Osteocyte (in vitro differentiated cells): ENCODE data around the gene NPPB. TPM values are rescaled to one million over a fixed set of nuclear protein-coding genes. Genes with fewer than 3 reads are reported as not detected.

Experiments used
- DNase-seq: peaks from one replicate; pipeline ENCODE4 v3.0.0; 2021; ENCODE audit warnings: mixed read lengths; ENCODE audit not compliant: unreplicated experiment; ENCODE audit errors: extremely low spot score
- H3K27ac Mint-ChIP-seq: one replicate; pipeline ENCODE4 v1.8.0; 2021; ENCODE audit warnings: mild to moderate bottlenecking, mixed read lengths; ENCODE audit not compliant: unreplicated experiment
- H3K27me3 Mint-ChIP-seq: one replicate; pipeline ENCODE4 v1.8.0; 2021; ENCODE audit warnings: mixed read lengths; ENCODE audit not compliant: unreplicated experiment
- H3K36me3 Mint-ChIP-seq: one replicate; pipeline ENCODE4 v1.8.0; 2021; ENCODE audit warnings: mixed read lengths; ENCODE audit not compliant: unreplicated experiment
- H3K4me1 Mint-ChIP-seq: one replicate; pipeline ENCODE4 v1.8.0; 2021; ENCODE audit warnings: mixed read lengths; ENCODE audit not compliant: unreplicated experiment
- H3K4me3 Mint-ChIP-seq: one replicate; pipeline ENCODE4 v1.8.0; 2021; ENCODE audit warnings: mild to moderate bottlenecking, moderate library complexity, mixed read lengths; ENCODE audit not compliant: unreplicated experiment
- H3K9me3 Mint-ChIP-seq: one replicate; pipeline ENCODE4 v1.8.0; 2021; ENCODE audit warnings: mixed read lengths; ENCODE audit not compliant: unreplicated experiment
- total RNA-seq: library from RNA; stranded (reverse); gene quantifications from 2 replicates; pipeline ENCODE4 v1.2.1, GENCODE V29; 2021
- TF ChIP-seq, protein P1 (sequence below): fragments of 200-600 bp; sonication (generic); IDR thresholded peaks from 2 replicates; pipeline ENCODE4 v1.5.0; 2021; ENCODE audit warnings: antibody characterized with exemption, mild to moderate bottlenecking, moderate library complexity

NPPB gene
- total RNA-seq, 1 donor from 2014 or later = not detected

DNA sequence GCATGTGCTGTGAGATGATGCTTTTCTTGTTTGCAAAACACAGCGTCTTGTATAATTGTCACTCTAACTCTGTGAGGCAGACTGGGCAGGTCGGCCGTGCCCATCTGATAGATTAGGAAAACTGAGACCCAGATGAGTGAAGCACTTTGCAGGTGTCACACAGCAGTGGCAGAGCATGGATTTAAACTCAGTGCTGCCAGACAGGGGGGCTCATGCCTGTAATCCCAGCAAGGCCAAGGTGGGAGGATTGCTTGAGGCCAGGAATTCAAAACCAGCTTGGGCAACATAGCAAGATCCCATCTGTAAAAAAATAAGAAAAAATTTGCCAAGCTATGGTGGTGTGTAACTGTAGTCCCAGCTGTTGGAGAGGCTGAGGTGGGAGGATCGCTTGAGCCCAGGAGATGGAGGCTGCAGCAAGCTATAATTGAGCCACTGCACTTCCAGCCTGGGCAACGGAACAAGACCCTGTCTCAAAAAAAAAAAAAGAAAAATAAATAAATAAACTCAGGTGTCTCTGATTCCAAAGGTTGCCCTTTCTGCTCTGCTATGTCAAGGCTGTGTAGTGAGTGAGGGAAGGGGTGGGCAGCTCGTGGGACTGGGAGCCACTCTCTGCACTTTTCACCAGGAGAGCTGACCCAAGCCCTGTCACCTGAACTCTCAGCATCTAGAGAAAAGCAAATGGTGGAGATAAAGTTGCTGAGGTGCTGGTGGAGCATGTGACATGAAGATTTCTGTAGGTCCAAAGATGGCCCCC, 32.9 kb upstream of the NPPB start:
- no peaks in the 10 kb centered on the region for H3K4me1 Mint-ChIP-seq
- H3K4me3 Mint-ChIP-seq = no peak overlapping the region
- H3K27me3 Mint-ChIP-seq = peaks cover 11% of the 10 kb centered on the region
- no peaks in the 10 kb centered on the region for H3K36me3 Mint-ChIP-seq
- TF ChIP-seq, protein P1, sequence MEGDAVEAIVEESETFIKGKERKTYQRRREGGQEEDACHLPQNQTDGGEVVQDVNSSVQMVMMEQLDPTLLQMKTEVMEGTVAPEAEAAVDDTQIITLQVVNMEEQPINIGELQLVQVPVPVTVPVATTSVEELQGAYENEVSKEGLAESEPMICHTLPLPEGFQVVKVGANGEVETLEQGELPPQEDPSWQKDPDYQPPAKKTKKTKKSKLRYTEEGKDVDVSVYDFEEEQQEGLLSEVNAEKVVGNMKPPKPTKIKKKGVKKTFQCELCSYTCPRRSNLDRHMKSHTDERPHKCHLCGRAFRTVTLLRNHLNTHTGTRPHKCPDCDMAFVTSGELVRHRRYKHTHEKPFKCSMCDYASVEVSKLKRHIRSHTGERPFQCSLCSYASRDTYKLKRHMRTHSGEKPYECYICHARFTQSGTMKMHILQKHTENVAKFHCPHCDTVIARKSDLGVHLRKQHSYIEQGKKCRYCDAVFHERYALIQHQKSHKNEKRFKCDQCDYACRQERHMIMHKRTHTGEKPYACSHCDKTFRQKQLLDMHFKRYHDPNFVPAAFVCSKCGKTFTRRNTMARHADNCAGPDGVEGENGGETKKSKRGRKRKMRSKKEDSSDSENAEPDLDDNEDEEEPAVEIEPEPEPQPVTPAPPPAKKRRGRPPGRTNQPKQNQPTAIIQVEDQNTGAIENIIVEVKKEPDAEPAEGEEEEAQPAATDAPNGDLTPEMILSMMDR = no peak
- H3K27ac Mint-ChIP-seq = no peak overlapping the region
- no peak for DNase-seq
- no peaks in the 10 kb centered on the region for H3K9me3 Mint-ChIP-seq

DNA sequence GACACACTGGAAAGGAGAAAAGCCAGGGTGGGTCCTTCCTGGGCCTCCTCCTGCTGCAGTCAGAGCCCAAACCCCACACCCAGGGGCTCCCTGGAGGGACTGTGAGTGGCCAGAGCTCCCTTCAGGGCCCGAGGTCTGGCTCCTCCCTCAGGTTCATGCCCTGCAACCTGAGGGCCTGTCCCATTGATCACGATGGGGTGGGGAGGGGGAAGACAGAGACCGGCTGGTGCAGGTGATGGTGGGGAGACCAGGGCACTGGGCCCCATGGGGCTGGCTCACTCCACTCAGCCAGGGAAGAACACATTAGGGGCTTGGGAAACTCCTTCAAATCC, 30.1 kb upstream of the NPPB start:
- H3K27ac Mint-ChIP-seq = no peak overlapping the region
- H3K4me1 Mint-ChIP-seq = no peaks in the 10 kb centered on the region
- TF ChIP-seq, protein P1 = no peak
- DNase-seq = no peak
- peaks cover 8% of the 10 kb centered on the region for H3K27me3 Mint-ChIP-seq
- H3K4me3 Mint-ChIP-seq = no peak overlapping the region
- no peaks in the 10 kb centered on the region for H3K36me3 Mint-ChIP-seq
- no peaks in the 10 kb centered on the region for H3K9me3 Mint-ChIP-seq

DNA sequence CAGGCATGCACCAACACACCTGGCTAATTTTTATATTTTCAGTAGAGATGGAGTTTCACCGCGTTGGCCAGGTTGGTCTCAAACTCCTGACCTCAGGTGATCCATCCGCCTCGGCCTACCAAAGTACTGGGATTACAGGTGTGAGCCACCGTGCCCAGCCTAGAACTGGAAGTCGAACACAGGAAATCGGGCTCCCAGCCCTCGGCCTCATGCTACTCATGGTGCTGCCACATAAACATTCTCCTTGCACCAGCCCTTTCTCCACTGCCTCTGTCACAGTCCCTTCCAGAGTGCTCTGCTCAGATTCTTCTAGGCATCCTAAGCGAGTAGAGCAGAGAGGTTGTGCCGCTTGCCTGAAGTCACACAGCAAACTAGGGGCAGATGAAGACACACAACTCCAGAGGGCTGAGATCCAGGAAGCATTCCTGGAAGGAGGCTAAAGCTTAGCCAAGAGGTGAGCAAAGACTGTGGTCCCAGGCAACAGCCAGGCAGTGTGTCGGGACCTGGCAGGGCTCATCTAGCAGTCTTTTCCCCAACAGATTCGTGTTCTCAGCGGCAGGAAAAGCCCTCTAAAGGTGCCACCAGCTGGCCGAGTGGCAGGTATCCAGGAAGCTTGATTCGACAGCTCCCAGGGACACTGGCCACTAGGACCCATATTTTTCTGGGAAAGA, 29.6 kb upstream of the NPPB start:
- peaks cover 8% of the 10 kb centered on the region for H3K27me3 Mint-ChIP-seq
- H3K9me3 Mint-ChIP-seq = no peaks in the 10 kb centered on the region
- H3K4me1 Mint-ChIP-seq = peaks cover under 1% of the 10 kb centered on the region
- H3K36me3 Mint-ChIP-seq = no peaks in the 10 kb centered on the region
- no peak overlapping the region for H3K27ac Mint-ChIP-seq
- no peak for DNase-seq
- no peak overlapping the region for H3K4me3 Mint-ChIP-seq
- TF ChIP-seq, protein P1 = no peak

DNA sequence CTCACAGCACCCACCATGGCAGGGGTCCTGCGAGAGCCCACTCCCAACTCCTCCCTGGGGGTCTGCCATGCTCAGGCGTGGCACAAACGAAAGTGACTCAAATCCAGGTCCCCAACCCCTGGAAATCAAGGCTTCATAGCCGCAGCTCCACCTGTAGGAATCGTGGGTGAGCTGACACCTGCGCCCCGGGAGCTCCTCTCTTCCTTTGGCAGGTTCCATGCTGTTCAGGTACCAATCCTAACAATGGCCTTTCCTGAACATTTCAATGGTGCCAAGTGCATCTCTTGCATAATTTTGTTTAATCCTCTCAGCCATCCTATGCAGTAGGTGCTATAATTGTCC, 28.9 kb upstream of the NPPB start:
- Mint-ChIP-seq H3K36me3 (no peaks in the 10 kb centered on the region), H3K27ac (no peak overlapping the region), H3K27me3 (peaks cover 8% of the 10 kb centered on the region), H3K4me3 (no peak overlapping the region), H3K4me1 (peaks cover 5% of the 10 kb centered on the region), H3K9me3 (no peaks in the 10 kb centered on the region)
- DNase-seq = no peak
- TF ChIP-seq, protein P1 = no peak

DNA sequence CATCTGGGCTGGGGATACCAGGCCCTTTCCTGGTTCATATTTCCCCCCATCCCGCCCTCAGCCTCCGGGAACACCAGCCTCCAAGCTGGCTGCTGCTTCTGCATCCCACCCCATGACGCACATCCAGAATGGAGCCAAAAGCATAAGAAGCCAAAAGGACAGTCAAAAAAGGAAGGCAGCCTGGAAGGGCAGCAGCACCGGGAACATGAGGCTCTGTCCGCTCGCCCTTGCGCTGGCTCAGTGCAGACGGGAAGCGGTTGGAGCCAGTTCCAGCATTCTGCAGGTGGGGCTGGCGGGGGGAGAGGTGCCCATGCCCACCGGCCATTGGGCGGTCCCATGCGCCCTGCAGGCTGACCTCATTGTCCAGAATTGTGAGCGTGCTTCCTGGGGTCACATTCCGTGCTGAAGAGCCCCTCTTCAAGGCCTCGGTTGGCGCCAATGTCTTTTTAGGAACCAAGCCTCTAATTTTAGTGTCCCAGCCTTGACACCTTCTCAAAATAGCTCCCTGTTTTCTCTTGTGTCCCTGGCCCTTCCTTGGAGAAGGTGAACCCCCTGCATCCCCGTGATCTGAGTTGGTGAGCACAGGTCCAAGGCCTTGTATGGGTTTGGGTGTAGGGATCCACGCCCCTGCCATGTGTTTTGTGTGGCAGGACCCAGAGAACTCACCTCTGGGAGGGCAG, 28.4 kb upstream of the NPPB start:
- Mint-ChIP-seq H3K27me3 (peaks cover 4% of the 10 kb centered on the region), H3K4me3 (no peak overlapping the region), H3K4me1 (peaks cover 5% of the 10 kb centered on the region), H3K9me3 (no peaks in the 10 kb centered on the region), H3K27ac (no peak overlapping the region), H3K36me3 (no peaks in the 10 kb centered on the region)
- DNase-seq = no peak
- TF ChIP-seq, protein P1 = no peak
